SK-N-SH treated with all-trans-retinoic acid at 6 μM for 48 hours (cell line): ENCODE data around the gene SLC22A4.

Experiments
- ATAC-seq: fragments of 200-7000 bp; cut with Tn5 transposase; 3 replicates; pipeline ENCODE4 v1.9.1; 2020; ENCODE audit warnings: mild to moderate bottlenecking, moderate library complexity
- ARNTL ChIP-seq: fragments of 450-650 bp; formaldehyde crosslinking; IDR thresholded peaks from 2 replicates; pipeline ENCODE4 v1.5.0; 2020; ENCODE audit warnings: low read depth, mild to moderate bottlenecking, moderate library complexity, borderline replicate concordance
- BACH2 ChIP-seq: fragments of 250-450 bp; sonication (Bioruptor Pico); IDR thresholded peaks from 2 replicates; pipeline ENCODE4 v1.9.0; 2021; ENCODE audit warnings: mild to moderate bottlenecking, borderline replicate concordance
- CSDC2 ChIP-seq: fragments of 250-450 bp; sonication (Bioruptor Pico); IDR thresholded peaks from 2 replicates; pipeline ENCODE4 v1.5.0; 2020; ENCODE audit warnings: mild to moderate bottlenecking, moderate library complexity
- CSRNP3 ChIP-seq: fragments of 250-450 bp; sonication (Bioruptor Pico); IDR thresholded peaks from 2 replicates; pipeline ENCODE4 v1.5.1; 2021; ENCODE audit warnings: mild to moderate bottlenecking, moderate library complexity
- ESRRG ChIP-seq: fragments of 250-450 bp; sonication (Bioruptor Pico); IDR thresholded peaks from 2 replicates; pipeline ENCODE4 v1.6.1; 2021; ENCODE audit warnings: mild to moderate bottlenecking
- GLIS3 ChIP-seq: fragments of 250-450 bp; sonication (Bioruptor Pico); IDR thresholded peaks from 2 replicates; pipeline ENCODE4 v1.5.0; 2020; ENCODE audit warnings: mild to moderate bottlenecking, moderate library complexity
- ISL1 ChIP-seq: fragments of 250-450 bp; sonication (Bioruptor Pico); IDR thresholded peaks from 2 replicates; pipeline ENCODE4 v2.1.2; 2022; ENCODE audit warnings: mild to moderate bottlenecking, moderate library complexity
- OSR1 ChIP-seq: fragments of 250-450 bp; sonication (Bioruptor Pico); IDR thresholded peaks from 2 replicates; pipeline ENCODE4 v1.8.0; 2022; ENCODE audit warnings: moderate library complexity, mild to moderate bottlenecking, inconsistent platforms
- PATZ1 ChIP-seq: fragments of 250-450 bp; sonication (Bioruptor Pico); IDR thresholded peaks from 2 replicates; pipeline ENCODE4 v1.8.0; 2020; ENCODE audit warnings: mild to moderate bottlenecking, moderate library complexity, borderline replicate concordance
- PPARA ChIP-seq: fragments of 250-450 bp; sonication (Bioruptor Pico); IDR thresholded peaks from 2 replicates; pipeline ENCODE4 v1.5.0; 2020; ENCODE audit warnings: mild to moderate bottlenecking, borderline replicate concordance
- RARB ChIP-seq: fragments of 250-450 bp; sonication (Bioruptor Pico); IDR thresholded peaks from 2 replicates; pipeline ENCODE4 v1.8.0; 2021; ENCODE audit warnings: mild to moderate bottlenecking, moderate library complexity
- SNAI2 ChIP-seq: fragments of 250-450 bp; sonication (Bioruptor Pico); IDR thresholded peaks from 2 replicates; pipeline ENCODE4 v1.5.0; 2020; ENCODE audit warnings: mild to moderate bottlenecking, moderate library complexity
- TCF4 ChIP-seq: fragments of 250-450 bp; sonication (Bioruptor Pico); IDR thresholded peaks from 2 replicates; pipeline ENCODE4 v1.8.0; 2021; ENCODE audit warnings: mild to moderate bottlenecking, moderate library complexity, borderline replicate concordance
- TOX ChIP-seq: fragments of 250-450 bp; sonication (Bioruptor Pico); IDR thresholded peaks from 2 replicates; pipeline ENCODE4 v1.8.0; 2021; ENCODE audit warnings: mild to moderate bottlenecking, moderate library complexity, borderline replicate concordance
- TSHZ2 ChIP-seq: fragments of 250-450 bp; sonication (Bioruptor Pico); IDR thresholded peaks from 2 replicates; pipeline ENCODE4 v1.5.0; 2020; ENCODE audit warnings: mild to moderate bottlenecking, moderate library complexity
- ZFP3 ChIP-seq: fragments of 250-450 bp; sonication (Bioruptor Pico); IDR thresholded peaks from 2 replicates; pipeline ENCODE4 v1.5.0; 2020; ENCODE audit warnings: mild to moderate bottlenecking, moderate library complexity
- ZFP30 ChIP-seq: fragments of 450-650 bp; formaldehyde crosslinking; IDR thresholded peaks from 2 replicates; pipeline ENCODE4 v1.5.0; 2022; ENCODE audit warnings: mild to moderate bottlenecking, moderate library complexity
- ZNF565 ChIP-seq: fragments of 450-650 bp; formaldehyde crosslinking; conservative IDR thresholded peaks from 2 replicates; pipeline ENCODE4 v1.5.0; 2020; ENCODE audit warnings: low read depth, mild to moderate bottlenecking, moderate library complexity
- ZNF70 ChIP-seq: fragments of 450-650 bp; formaldehyde crosslinking; IDR thresholded peaks from 2 replicates; pipeline ENCODE4 v1.5.0; 2020; ENCODE audit warnings: mild to moderate bottlenecking, moderate library complexity
- ZNF8 ChIP-seq: fragments of 450-650 bp; formaldehyde crosslinking; IDR thresholded peaks from 2 replicates; pipeline ENCODE4 v1.5.0; 2020; ENCODE audit warnings: mild to moderate bottlenecking, moderate library complexity
- TF ChIP-seq, protein P1 (sequence below): fragments of 250-450 bp; sonication (Bioruptor Pico); IDR thresholded peaks from 2 replicates; pipeline ENCODE4 v1.8.0; 2021; ENCODE audit warnings: low read depth, mild to moderate bottlenecking, moderate library complexity, borderline replicate concordance

SLC22A4 gene

DNA sequence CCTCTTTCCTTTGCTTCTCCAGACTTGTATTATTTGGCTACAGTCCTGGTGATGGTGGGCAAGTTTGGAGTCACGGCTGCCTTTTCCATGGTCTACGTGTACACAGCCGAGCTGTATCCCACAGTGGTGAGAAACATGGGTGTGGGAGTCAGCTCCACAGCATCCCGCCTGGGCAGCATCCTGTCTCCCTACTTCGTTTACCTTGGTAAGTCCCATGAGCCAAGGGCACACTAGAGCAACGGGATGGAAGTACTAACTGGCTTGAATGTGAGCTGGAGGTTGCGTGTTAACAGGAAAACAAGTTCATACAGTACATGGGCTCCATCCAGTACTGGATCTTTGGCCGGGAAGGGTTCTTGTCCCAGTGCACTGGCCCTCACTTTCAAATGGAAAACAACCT is 98.2 kb downstream of the SLC22A4 start:
- TF ChIP-seq TCF4 (CRISPR knock-in tag) (no peak), CSDC2 (no peak), ESRRG (CRISPR knock-in tag) (no peak), GLIS3 (CRISPR knock-in tag) (no peak), ZNF8 (CRISPR knock-in tag) (no peak), PPARA (CRISPR knock-in tag) (no peak), BACH2 (no peak), SNAI2 (no peak), ZFP3 (CRISPR knock-in tag) (no peak), ZNF565 (CRISPR knock-in tag) (no peak), ZNF70 (CRISPR knock-in tag) (no peak), ISL1 (no peak), RARB (CRISPR knock-in tag) (no peak), PATZ1 (no peak)
- TF ChIP-seq, protein P1, sequence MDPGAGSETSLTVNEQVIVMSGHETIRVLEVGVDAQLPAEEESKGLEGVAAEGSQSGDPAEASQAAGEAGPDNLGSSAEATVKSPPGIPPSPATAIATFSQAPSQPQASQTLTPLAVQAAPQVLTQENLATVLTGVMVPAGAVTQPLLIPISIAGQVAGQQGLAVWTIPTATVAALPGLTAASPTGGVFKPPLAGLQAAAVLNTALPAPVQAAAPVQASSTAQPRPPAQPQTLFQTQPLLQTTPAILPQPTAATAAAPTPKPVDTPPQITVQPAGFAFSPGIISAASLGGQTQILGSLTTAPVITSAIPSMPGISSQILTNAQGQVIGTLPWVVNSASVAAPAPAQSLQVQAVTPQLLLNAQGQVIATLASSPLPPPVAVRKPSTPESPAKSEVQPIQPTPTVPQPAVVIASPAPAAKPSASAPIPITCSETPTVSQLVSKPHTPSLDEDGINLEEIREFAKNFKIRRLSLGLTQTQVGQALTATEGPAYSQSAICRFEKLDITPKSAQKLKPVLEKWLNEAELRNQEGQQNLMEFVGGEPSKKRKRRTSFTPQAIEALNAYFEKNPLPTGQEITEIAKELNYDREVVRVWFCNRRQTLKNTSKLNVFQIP = no peak
- TF ChIP-seq, all 23 proteins: peak for 0
- no peak for ATAC-seq

- ATAC-seq = no peak
- TF ChIP-seq SNAI2 = no peak
- no peak for TF ChIP-seq ZFP3 (CRISPR knock-in tag)
- no peak for TF ChIP-seq ESRRG (CRISPR knock-in tag)
- TF ChIP-seq ZNF8 (CRISPR knock-in tag) = no peak
- TF ChIP-seq, protein P1 = no peak
- TF ChIP-seq TOX (CRISPR knock-in tag) = no peak
- TF ChIP-seq CSDC2 = no peak
- TF ChIP-seq PATZ1 = no peak
- no peak for TF ChIP-seq TSHZ2 (CRISPR knock-in tag)
- no peak for TF ChIP-seq TCF4 (CRISPR knock-in tag)
- TF ChIP-seq GLIS3 (CRISPR knock-in tag) = no peak
- no peak for TF ChIP-seq OSR1 (CRISPR knock-in tag)
- no peak for TF ChIP-seq ARNTL (CRISPR knock-in tag)
- no peak for TF ChIP-seq ZNF70 (CRISPR knock-in tag)
- TF ChIP-seq RARB (CRISPR knock-in tag) = no peak
- no peak for TF ChIP-seq ZFP30
- no peak for TF ChIP-seq ZNF565 (CRISPR knock-in tag)
- no peak for TF ChIP-seq CSRNP3
These were observed 99.0 kb downstream of the SLC22A4 start for GRCh38 chr5:132392978-132393825.
